Kidney epithelial cell (primary cell): Measurements from ENCODE around the gene DCDC2B. TPM values are rescaled to one million over a fixed set of nuclear protein-coding genes. Genes with fewer than 3 reads are reported as not detected.
A peak's percentile ranks its signal among the peaks of the same experiment; 100 is the strongest.

Experiments used
- DNase-seq: peaks from one replicate; pipeline ENCODE4 v3.0.0-alpha.2; 2010; ENCODE audit warnings: low read depth
- H3K27me3 ChIP-seq: 2 replicates; pipeline ENCODE4 v1.6.0; 2011; ENCODE audit warnings: low read length; ENCODE audit not compliant: control insufficient read depth, insufficient read depth
- H3K36me3 ChIP-seq: 2 replicates; pipeline ENCODE4 v1.5.1; 2011; ENCODE audit warnings: low read length; ENCODE audit not compliant: control insufficient read depth, insufficient read depth
- H3K4me3 ChIP-seq: 2 replicates; pipeline ENCODE4 v1.5.1; 2011; ENCODE audit warnings: low read depth, mild to moderate bottlenecking, control low read depth, low read length
- total RNA-seq: library from RNA; depleted of rRNA; stranded (reverse); fragments of >200 nt; gene quantifications from 2 replicates; pipeline ENCODE4 v1.2.3, GENCODE V29; 2015
- TF ChIP-seq, protein P1 (sequence below): IDR thresholded peaks from 2 replicates; pipeline ENCODE4 v1.5.1; 2011; ENCODE audit warnings: mild to moderate bottlenecking, moderate library complexity, low read length, control low read depth, inconsistent platforms; ENCODE audit not compliant: insufficient read depth, poor library complexity, severe bottlenecking

DCDC2B gene
- total RNA-seq, 1 donor from 2014 or later = not detected

DNA sequence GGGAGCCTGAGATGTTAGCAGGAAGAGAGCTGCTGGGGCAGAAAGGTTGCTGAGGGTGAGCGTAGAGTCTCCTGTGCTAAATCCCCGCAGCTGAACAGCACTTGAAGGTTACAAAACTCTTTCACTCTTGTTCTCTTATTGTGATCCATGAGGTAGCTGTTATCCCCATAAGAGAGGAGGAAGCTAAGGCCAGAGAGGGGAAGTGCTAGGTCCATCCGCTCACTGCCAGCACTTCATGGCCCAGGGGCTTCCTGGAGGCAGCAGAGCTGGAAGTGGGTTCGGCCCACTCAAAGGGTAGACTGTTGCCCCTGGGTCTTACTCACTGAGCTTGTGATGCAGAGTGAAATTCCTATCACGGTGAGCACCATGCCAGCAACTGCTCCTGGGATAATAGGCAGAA lies 7.7 kb downstream of the DCDC2B start:
- no peak for DNase-seq
- peaks cover 1% of the 10 kb centered on the region for H3K36me3 ChIP-seq
- H3K27me3 ChIP-seq = no peaks in the 10 kb centered on the region
- H3K4me3 ChIP-seq = no peak overlapping the region
- TF ChIP-seq, protein P1, sequence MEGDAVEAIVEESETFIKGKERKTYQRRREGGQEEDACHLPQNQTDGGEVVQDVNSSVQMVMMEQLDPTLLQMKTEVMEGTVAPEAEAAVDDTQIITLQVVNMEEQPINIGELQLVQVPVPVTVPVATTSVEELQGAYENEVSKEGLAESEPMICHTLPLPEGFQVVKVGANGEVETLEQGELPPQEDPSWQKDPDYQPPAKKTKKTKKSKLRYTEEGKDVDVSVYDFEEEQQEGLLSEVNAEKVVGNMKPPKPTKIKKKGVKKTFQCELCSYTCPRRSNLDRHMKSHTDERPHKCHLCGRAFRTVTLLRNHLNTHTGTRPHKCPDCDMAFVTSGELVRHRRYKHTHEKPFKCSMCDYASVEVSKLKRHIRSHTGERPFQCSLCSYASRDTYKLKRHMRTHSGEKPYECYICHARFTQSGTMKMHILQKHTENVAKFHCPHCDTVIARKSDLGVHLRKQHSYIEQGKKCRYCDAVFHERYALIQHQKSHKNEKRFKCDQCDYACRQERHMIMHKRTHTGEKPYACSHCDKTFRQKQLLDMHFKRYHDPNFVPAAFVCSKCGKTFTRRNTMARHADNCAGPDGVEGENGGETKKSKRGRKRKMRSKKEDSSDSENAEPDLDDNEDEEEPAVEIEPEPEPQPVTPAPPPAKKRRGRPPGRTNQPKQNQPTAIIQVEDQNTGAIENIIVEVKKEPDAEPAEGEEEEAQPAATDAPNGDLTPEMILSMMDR = no peak

- H3K27me3 ChIP-seq = no peaks in the 10 kb centered on the region
- TF ChIP-seq, protein P1 = no peak
- no peak overlapping the region for H3K4me3 ChIP-seq
- H3K36me3 ChIP-seq = peaks cover 1% of the 10 kb centered on the region
- DNase-seq = no peak
These were observed 10.1 kb downstream of the DCDC2B start for GRCh38 chr1:32219022-32219421.

GRCh38 chr1:32220746-32221580 lies 12.1 kb downstream of the DCDC2B start:
- no peak for DNase-seq
- Histone ChIP-seq H3K4me3 (peak overlapping the region; percentile 93), H3K36me3 (peaks cover 1% of the 10 kb centered on the region), H3K27me3 (no peaks in the 10 kb centered on the region)
- TF ChIP-seq, protein P1 = no peak

- no peaks in the 10 kb centered on the region for H3K27me3 ChIP-seq
- peak overlapping the region; percentile 93 for H3K4me3 ChIP-seq
- TF ChIP-seq, protein P1 = no peak
- DNase-seq = no peak
- peaks cover 1% of the 10 kb centered on the region for H3K36me3 ChIP-seq
These were observed 12.7 kb downstream of the DCDC2B start for GRCh38 chr1:32221581-32221979.

DNA sequence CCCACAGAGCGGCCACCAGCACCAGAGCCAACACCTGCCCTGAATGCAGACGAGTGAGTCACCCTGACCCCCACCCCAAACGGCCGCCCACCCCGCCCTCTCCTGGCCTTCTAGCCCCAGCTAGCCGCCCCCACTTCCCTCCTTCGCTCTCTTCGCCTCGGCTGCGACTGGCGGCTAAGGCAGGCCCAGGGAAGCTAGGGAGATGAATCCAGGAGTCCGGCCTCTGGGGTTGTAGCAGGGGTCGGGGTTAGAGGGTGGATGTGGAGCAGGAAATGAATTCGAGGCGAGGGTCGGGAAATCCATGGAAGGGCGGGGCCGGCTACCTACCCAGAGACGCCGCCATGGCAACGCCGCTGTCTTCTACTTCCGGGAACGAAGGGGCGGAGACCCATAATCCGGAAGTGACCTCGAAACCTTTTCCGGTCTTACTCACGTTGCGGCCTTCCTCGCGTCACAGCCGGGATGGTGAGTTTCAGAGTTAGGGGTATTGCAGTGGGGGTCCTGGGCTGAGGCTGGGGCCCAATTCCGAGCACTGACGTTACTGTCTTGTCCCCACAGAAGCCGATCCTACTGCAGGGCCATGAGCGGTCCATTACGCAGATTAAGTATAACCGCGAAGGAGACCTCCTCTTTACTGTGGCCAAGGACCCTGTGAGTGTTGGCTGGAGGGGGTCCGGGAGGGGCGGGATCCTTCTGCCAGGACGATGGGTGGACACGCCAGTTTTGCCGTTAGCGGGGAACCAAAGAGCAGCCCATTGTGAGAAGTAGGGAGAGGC lies 13.3 kb downstream of the DCDC2B start, which contains the start of the genes EIF3I and TMEM234:
Gene EIF3I (plus strand): TSS at position 428 of the 776 bp plus-strand sequence. CDS start 35 bp downstream, at position 463.
Gene TMEM234 (minus strand): TSS at position 374 of the 776 bp plus-strand sequence. CDS start 31 bp downstream, at position 343.
- TF ChIP-seq, protein P1 = no peak
- no peak for DNase-seq
- Histone ChIP-seq H3K4me3 (peak within 1 kb of the TSS; percentile 93), H3K36me3 (peaks cover 1% of the 10 kb centered on the region), H3K27me3 (no peaks in the 10 kb centered on the region)
